HG02610 (cell line): Measurements from ENCODE around the gene RBM33.
A peak's percentile ranks its signal among the peaks of the same experiment; 100 is the strongest.

Experiments used
- ATAC-seq: cut with Tn5 transposase; IDR thresholded peaks from one replicate; pipeline ENCODE4 v1.9.1; 2021; ENCODE audit warnings: mild to moderate bottlenecking, moderate library complexity; ENCODE audit not compliant: unreplicated experiment

The RBM33 gene

DNA sequence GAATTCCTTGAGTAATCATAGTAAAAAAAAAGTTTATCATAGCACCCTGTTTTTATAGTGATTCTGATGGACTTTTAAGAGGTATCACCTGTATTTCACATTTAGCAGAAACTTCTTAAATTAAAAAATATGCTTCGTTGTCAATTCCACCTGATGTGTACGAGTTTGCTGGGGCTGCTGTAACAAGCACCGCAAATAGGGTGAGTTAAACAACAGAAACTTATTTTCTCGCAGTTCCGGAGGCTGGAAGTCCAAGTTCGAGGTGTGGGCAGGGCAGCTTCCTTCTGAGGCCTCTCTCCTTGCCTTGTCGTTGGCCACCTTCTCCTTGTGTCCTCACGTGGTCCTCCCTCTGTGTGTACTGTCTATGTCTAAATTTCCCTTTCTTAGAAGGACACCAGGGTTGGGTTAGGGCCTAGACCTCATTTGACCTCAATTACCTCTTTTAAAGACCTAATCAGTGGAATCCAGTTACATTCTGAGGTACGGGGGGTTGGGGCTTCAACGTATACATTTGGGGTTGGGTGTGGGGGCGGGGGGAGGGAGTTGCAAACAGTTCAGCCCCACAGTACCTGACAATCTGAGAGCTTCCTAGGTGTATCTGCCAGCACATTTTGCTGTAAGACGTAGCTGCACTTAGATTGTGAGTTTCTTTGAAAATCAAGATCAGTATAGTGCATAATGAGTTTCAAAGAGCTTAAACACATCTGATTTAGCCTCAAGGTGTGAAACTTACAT lies 72.7 kb downstream of the RBM33 start:
- no peak for ATAC-seq

DNA sequence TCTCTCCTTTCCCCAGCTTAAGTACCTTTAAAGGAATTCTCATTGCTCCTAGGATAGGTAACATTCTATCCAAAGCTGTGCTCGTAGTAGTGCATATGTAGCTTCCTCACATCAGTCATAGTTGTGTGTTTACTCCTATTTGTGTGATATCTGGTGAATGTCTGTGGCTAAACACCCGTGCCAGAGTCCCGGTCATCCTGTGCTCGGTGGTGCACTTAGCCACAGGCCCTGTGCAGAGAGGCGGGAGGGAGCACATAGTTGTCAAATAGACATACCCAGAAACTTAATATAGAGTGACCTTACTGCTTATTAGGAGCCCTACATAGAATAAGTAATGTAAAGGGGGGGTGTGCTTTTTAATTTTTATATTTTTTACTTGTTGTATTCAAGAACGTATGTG lies 76.6 kb downstream of the RBM33 start:
- ATAC-seq, result peak; percentile 37

DNA sequence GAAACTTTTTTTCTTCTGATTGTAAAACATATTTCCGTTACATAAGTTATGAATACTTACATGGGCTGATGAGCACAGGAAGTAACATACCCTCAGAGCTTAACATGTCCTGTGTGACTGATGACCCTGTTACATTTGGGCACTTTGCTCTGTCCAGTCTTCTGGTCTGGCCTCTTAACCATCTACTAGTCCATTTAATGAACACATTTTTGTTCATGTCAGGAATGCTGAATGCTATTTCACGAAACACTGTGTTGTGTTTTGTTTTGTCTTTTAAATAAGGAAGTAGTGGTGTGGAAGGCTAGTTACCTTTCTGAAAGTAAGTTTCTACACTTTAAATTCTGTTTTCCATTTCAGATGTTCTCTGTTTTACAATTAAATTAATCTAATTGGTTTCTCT lies 77.7 kb downstream of the RBM33 start:
- ATAC-seq, result peak; percentile 54

DNA sequence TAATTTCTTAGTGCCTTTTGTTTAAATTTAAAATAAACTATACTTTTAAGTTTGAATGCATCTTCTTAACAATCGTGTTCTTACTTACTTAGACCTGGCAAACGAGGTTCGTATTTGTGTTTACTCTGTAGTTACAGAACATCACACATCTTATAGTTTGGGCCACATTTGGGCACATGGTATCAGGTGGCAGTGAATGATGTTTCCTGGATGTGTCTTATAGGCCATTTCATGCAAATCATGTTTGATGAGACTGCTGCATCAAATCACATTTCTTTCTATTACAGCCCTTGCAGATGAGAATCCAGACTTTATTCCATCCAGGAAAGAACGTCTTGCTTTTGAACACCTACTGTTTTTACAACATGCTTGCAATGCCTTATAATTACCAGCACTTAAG lies 78.5 kb downstream of the RBM33 start:
- ATAC-seq, result no peak

DNA sequence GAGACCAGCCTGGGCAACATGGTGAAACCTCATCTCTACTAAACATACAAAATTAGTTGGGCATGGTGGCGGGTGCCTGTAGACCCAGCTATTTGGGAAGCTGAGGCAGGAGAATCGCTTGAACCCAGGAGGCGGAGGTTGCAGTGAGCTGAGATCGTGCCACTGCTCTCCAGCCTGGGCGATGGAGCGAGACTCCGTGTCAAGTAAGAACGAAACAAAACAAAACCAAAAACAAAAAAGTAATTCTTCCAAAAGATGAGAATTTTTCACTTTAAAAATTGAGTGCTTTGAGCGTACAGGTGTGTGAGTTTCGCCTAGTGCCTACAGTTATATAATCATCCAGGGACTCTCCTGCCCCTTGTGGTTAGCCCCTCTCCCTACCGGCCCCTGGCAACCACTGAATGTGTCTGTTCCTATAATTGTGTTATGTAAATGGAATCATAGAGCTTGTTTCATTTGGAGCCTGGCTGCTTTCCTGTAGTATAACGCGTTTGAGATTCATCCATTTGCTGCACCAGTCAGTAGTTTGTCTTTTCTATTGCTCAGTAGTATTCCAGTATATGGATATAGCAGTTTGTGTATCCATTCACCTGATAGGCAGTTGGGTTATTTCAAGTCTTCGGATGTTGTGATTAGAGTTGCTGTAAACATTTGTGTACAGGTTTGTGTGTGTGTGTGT lies 80.0 kb downstream of the RBM33 start:
- ATAC-seq, result peak; percentile 75

DNA sequence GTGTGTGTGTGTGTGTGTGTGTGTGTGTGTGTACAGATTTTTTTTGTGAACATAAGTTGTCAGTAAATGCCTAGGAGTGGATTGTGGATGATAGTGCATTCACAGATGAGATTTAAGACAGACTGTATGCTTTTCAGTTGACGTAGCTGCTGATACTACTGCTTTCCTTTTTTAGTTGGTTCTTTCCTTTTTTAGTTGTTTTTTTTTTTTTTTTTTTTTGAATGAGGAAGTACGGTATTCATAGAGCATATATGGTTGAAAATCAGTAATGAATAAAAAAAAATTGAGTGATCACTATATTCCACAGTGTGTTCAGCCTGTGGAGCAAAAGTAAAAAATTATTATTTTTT lies 80.5 kb downstream of the RBM33 start:
- no peak for ATAC-seq

DNA sequence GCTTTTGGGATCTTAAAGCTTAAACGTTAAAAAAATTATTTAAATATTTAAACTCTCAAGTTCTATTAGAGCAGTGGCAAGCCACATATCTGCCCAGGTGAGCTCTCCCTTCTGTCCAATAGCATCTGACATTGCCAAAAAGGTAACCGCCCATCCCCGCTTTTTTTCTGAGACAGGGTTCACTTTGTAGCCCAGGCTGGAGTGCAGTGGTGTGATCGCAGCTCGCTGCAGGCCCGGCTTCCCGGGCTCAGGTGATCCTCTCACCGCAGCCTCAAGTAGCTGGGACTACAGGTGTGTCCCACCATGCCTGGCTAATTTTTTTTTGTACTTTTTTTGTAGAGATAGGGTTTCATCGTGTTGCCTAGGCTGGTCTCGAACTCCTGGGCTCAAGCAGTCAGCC lies 83.2 kb downstream of the RBM33 start:
- no peak for ATAC-seq

DNA sequence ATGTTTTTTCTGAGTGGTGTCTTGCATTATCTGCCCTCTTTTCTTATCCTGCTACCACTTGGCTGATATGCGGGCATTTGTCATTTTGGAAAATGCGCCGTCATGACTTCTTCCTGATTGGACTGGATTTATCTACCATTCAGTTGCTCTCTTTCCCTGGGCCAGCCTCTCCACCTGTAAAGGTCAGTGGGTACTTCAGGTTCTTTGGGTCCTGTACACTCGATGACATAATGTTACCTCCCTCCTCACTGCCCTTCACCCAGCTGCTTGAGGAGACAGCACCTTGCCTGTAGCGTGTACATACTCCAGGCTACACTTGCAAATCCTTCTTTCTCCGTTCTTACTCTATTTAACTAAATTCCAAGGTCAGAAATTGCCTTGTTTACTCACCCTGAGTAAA lies 83.7 kb downstream of the RBM33 start:
- ATAC-seq, result no peak

DNA sequence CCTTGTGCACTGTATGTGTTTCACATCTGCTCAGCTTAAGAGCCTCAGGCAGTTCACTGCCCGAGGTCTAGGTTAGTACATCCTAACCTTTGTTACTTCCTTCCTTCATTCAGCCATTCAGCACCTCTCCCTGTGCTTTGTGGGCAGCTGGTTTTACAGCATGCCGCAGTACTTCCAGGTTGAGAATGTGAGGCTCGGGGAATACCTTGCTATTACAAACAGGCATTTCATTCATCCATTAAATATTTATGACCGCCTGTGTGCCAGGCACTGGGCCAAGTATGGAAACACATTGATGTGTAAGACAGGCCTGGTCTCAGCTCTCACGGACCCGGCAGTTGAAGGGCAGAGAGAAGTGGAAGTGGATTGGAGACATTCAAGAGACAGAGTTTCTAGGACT lies 85.4 kb downstream of the RBM33 start:
- no peak for ATAC-seq

DNA sequence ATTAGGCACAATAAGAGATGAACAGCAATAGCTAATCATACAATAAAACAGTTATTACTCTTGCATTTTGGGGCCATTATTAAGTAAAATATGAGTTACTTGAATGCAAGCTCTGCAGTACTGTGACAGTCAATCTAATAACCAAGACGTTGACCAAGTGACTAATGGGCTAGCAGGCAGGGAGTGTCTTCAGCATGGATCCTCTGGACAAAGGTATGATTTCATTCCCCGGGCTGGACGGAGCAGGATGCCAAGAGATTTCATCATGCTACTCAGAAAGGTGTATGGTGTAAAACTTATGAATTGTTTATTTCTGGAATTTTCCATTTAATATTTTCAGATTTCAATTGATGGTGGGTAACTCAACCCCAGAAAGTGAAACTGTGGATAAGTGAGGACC lies 86.9 kb downstream of the RBM33 start:
- no peak for ATAC-seq

DNA sequence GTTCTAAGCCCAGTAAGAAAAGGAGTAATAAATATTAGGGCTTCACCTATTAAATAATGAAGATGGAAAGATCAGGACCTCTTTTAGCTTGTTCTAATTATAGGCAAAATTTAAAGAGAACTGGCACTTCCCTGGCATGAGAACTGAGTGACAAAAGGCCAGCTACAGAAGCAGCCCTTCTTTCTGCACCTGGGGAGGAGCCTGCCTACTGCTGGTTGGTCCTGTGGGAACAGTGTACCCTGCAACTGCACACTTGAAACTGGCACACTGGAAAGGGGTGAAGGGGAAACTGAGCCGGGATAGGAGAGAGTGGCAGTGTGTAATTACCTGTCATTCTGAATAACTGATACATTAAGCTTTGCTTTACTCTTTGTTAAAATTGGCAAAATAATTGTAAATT lies 87.4 kb downstream of the RBM33 start:
- no peak for ATAC-seq

DNA sequence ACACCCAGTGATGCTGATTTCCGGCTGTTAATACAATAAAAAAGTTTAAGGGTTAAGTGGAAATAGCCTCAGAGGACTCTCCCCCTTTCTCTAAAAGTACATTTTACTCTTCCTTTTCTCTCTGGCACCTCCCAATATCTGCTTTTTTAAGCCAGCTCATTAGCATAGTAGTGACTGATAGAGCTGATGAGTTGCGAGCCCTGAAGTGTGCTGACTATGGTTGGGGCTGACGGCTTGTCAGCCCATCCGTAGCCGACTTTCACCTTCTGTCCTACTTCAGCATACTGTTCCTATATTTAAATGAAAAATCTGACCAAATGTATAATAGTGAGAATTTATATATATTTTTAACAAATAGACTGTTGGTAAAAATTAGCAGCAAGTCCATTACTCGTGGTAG lies 87.8 kb downstream of the RBM33 start:
- peak; percentile 55 for ATAC-seq

DNA sequence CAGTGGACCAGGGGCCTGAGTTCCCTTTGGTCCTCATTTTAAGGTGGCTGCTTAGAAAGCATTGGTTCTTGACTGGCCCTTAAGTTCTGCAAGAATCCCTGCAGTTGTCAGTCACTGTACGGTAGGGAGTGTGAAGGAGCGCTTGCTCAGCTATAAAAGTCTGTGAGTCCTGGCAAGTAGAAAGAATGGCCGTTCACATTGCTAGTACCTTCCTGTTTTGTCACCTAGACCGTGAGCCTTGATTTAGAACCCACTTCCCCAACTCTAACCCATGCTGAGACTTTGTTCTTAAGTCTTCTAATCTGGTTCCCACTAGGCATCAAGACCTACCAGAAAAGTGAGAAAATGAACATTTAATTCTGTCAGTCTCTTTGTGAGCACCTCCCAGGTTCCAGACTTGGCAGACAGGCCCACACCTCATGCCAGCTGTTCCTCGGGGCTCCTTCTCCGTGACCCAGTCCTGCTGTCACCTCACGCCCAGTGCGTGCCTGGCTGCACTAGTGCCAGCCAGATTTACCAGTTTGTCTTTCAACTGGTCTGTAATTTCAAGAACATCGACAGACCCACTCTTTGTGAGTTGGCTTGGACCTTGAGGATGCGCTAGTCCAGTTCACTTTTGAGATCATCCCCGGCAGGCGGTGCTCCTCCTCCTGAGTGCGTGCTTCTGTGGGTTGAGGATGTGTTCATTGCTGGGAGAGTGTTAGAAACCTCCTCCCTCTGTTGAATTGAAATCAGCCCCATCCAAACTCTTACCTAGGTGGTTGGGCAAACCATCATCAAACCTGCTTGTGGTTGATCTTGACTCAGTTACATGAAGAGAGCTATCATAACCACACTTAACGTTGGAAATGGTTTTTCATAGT lies 89.4 kb downstream of the RBM33 start:
- peak; percentile 29 for ATAC-seq

DNA sequence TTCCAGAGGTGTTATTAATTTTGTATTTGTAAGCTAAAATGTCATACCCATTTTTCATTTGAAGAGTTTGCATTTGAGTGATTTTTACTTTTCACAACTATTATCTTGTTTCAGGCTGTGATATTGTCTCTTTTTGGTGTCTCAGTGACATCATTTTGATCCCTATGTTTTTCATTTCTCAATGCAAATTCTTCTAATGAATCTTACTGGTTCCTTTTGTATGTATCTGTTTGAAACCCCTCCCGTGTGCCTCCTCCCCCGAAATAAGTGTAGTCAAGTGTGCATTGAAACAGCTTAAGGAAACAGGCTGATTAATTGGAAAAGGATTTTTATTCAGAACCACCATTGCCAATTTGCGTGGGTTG lies 90.0 kb downstream of the RBM33 start:
- ATAC-seq, result no peak

DNA sequence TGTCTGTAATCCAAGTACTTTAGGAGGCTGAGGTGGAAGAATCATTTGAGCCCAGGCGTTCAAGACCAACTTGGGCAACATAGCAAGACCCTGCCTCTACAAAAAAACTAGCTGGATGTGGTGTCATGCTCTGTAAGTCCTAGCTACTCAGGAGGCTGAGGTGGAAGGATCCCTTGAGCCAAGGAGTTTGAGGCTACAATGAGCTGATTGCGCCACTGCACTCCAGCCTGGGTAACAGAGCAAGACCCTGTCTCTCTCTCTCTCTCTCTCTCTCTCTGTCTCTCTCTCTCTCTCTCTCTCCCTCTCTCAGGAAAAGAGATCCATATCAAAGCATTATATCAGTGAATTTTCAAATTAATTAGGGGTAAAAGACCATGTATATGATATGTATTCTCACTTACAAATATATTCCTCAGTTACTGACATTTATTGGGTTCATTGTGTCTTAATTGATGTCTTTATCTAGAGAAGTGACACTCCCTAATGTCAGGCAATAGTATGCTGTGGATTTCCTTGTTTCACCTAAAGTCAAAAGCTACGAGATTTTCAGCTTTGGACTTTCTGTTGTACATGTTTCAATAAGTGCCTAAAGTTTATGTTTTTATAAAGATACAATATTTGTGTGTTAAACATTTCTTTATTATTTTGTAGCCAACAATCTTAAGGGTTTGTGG lies 91.1 kb downstream of the RBM33 start:
- ATAC-seq, result no peak

DNA sequence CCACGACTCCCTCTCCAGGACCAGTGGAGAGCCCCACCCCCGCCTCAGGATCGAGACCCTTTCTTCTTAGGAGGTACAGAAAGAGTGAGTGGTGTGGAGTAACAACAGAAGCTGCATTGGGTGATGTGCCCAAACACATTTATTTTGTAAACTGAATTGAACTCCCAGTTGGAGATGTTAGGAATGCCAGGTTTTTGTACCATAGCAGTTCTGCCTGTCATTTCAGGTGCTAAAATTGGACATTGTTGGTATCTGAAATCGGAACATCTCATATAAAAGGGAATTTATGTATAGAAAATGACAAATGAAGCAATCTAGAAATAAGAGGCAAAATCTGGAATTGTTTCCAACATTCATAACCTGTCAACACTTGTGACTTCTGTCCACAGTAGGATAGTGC lies 93.1 kb downstream of the RBM33 start:
- no peak for ATAC-seq

DNA sequence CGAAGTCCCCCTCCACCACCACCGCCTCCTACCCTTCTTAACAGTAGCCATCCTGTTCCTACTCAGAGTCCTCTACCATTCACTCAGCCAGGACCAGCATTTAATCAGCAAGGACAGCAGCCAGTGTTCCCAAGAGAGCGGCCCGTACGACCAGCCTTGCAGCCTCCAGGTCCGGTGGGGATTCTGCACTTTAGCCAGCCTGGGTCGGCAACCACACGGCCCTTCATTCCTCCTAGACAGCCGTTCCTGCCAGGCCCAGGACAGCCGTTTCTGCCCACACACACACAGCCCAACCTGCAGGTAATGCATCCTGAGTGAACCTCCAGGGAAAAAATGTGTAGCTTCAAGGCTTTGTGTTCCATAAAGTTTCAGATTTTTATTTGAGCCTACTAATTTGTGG lies 93.6 kb downstream of the RBM33 start:
- ATAC-seq, result no peak

DNA sequence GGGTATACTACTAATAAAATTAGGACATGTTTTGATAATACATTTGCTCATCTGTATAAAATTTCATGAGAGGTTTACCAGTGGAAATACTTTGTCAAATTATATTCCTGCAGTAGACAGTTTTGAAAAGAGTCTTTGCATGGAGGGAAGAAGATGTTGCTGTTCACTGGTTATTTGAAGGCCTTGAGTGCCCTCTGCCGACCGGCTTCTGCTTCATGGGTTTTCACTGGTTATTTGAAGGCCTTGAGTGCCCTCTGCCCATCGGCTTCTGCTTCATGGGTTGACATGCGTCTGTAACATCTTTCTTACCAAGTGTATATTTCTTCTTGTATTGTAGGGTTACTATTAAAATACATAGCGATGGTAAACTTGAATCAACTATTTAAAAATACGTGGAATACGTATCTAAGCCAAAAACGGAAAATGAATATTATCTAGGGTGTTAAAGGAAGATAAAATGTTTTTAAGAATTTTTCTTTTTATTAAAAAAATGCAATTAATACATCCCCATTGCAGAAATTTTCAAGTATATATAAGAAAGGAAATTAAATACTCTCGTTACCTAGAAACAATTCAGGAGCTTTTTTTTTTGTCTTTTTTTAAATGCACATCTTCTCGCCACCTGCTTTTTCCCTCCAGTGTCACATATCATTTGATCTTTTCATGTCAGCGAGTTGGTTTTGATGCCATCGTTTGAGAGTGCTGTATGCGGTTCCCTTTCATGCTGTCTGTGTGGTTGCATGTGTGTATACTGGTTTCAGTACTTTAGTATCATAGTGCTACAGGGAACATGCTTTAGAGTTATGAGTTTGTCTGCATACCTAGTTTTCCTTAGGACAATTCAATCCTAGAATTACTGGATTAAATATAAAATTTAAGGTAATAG lies 94.4 kb downstream of the RBM33 start:
- peak; percentile 36 for ATAC-seq

DNA sequence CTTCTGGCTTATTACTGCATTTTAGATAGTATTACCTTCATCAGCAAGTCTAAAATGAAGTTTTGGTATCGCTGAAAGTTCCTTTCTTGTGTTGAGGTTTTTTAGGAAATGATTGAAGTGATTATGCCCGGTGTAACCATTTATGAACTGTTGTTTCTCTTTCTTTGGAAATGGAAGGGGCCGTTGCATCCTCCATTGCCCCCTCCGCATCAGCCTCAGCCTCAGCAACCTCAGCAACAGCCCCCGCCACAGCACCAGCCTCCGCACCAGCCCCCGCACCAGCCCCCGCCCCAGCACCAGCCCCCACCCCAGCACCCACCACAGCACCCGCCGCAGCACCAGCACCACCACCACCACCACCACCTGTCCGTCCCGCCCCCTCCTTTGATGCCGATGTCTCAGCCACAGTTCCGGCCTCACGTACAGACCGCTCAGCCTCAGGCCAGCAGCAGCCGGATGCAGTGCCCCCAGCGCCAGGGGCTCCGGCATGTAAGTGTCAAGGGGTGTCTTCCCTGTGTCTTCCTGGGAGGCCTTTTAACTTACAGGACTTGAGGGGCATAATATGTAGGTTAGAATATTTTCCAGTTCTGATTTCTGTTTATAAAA lies 95.2 kb downstream of the RBM33 start:
- ATAC-seq, result no peak

DNA sequence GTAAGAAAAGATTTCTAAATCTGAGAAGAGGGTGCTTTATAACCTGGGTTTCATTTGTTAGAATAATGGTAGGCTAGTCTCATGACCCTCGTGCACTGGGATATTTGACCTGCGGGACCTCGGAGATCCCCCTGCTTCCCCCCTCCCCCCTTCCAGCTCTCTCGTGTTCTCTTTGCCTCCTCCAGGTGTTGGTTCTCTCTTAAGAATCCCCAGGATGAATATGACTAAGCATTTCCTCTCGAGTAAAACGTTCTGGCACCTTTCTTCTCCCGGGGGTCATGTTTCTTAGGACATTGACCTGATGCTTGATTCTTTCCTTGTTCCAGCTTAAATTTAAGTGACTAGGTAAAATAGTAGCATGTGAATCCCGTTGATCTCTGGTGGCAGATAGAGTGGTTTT lies 96.6 kb downstream of the RBM33 start:
- peak; percentile 51 for ATAC-seq
